C4-2B (cell line): ENCODE results near the gene SLC30A1.

Source experiments
- ZFX ChIP-seq: fragments of 450-650 bp; IDR thresholded peaks from 2 replicates; pipeline ENCODE4 v1.6.1; 2017
- TF ChIP-seq, protein P1 (sequence below): fragments of 450-650 bp; conservative IDR thresholded peaks from 2 replicates; pipeline ENCODE4 v1.5.1; 2017; ENCODE audit warnings: mild to moderate bottlenecking

DNA sequence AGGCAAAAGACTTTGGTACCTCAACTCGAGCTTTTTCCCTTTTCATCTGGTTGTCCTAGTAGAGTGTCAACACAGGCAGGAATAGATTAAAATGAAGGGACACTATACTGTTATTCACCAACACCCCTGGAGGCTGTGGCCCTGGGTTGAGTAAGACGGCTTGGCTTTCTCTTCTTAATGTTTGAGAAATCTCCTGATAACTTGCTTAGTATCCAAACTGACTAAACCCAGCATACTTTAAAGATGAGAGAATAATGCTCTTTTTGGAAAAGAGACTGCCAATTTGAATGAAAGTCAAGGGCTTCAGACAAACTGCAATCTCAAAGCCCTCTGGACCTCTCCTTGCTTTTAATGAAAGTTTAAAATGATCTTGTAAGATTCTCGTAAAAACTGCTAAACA, 2.6 kb upstream of the SLC30A1 start:
- TF ChIP-seq, protein P1, sequence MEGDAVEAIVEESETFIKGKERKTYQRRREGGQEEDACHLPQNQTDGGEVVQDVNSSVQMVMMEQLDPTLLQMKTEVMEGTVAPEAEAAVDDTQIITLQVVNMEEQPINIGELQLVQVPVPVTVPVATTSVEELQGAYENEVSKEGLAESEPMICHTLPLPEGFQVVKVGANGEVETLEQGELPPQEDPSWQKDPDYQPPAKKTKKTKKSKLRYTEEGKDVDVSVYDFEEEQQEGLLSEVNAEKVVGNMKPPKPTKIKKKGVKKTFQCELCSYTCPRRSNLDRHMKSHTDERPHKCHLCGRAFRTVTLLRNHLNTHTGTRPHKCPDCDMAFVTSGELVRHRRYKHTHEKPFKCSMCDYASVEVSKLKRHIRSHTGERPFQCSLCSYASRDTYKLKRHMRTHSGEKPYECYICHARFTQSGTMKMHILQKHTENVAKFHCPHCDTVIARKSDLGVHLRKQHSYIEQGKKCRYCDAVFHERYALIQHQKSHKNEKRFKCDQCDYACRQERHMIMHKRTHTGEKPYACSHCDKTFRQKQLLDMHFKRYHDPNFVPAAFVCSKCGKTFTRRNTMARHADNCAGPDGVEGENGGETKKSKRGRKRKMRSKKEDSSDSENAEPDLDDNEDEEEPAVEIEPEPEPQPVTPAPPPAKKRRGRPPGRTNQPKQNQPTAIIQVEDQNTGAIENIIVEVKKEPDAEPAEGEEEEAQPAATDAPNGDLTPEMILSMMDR: no peak
- TF ChIP-seq ZFX: no peak
